GM23338 (cell line): Measurements from ENCODE around the gene CDKN2D. TPM values are rescaled to one million over a fixed set of nuclear protein-coding genes. Genes with fewer than 3 reads are reported as not detected.

Source experiments
- ATAC-seq: fragments of 200-7000 bp; cut with Tn5 transposase; 3 replicates; pipeline ENCODE4 v1.9.1; 2020
- DNase-seq: peaks from one replicate; pipeline ENCODE4 v3.0.0-alpha.2; 2015; ENCODE audit warnings: low spot score
- H2AFZ ChIP-seq: fragments of 200-600 bp; sonication (generic); 2 replicates; pipeline ENCODE4 v1.8.0; 2016; ENCODE audit warnings: antibody characterized with exemption, mild to moderate bottlenecking, moderate library complexity
- H3F3A ChIP-seq: fragments of 200-600 bp; sonication (generic); replicated peaks from 2 replicates; pipeline ENCODE4 v1.8.0; 2017; ENCODE audit warnings: antibody characterized with exemption, mixed run types, low read depth
- H3K27ac ChIP-seq: fragments of 200-600 bp; sonication (generic); 2 replicates; pipeline ENCODE4 v1.6.1; 2016; ENCODE audit warnings: low read depth
- H3K27me3 ChIP-seq: fragments of 200-600 bp; sonication (generic); 2 replicates; pipeline ENCODE4 v1.8.0; 2016; ENCODE audit warnings: mild to moderate bottlenecking, mixed run types, moderate library complexity; ENCODE audit not compliant: insufficient read depth
- H3K36me3 ChIP-seq: fragments of 200-600 bp; sonication (generic); 2 replicates; pipeline ENCODE4 v1.8.0; 2016; ENCODE audit warnings: mild to moderate bottlenecking; ENCODE audit not compliant: insufficient read depth
- H3K4me1 ChIP-seq: fragments of 200-600 bp; sonication (generic); 2 replicates; pipeline ENCODE4 v1.8.0; 2016; ENCODE audit warnings: mild to moderate bottlenecking, moderate library complexity; ENCODE audit not compliant: insufficient read depth
- H3K4me2 ChIP-seq: fragments of 200-600 bp; sonication (generic); 2 replicates; pipeline ENCODE4 v1.7.1; 2017; ENCODE audit warnings: mixed run types
- H3K4me3 ChIP-seq: fragments of 200-600 bp; sonication (generic); 2 replicates; pipeline ENCODE4 v1.6.1; 2016; ENCODE audit warnings: mixed run types
- H3K79me2 ChIP-seq: fragments of 200-600 bp; sonication (generic); replicated peaks from 2 replicates; pipeline ENCODE4 v1.8.0; 2017; ENCODE audit warnings: mild to moderate bottlenecking; ENCODE audit not compliant: insufficient read depth
- H3K9me2 ChIP-seq: fragments of 200-600 bp; sonication (generic); 2 replicates; pipeline ENCODE4 v1.8.0; 2017; ENCODE audit not compliant: insufficient read depth
- H4K20me1 ChIP-seq: fragments of 200-600 bp; sonication (generic); replicated peaks from 2 replicates; pipeline ENCODE4 v1.8.0; 2017; ENCODE audit warnings: mild to moderate bottlenecking; ENCODE audit not compliant: insufficient read depth
- H3K27ac Mint-ChIP-seq: 2 replicates; pipeline ENCODE4 v1.8.0; 2020; ENCODE audit warnings: inconsistent platforms, mild to moderate bottlenecking, moderate library complexity, mixed read lengths
- H3K27me3 Mint-ChIP-seq: 3 replicates; pipeline ENCODE4 v1.8.0; 2022; ENCODE audit warnings: low read depth, mild to moderate bottlenecking, moderate library complexity, mixed read lengths, inconsistent platforms; ENCODE audit not compliant: insufficient read depth, poor library complexity
- H3K36me3 Mint-ChIP-seq: 3 replicates; pipeline ENCODE4 v1.8.0; 2021; ENCODE audit warnings: low read depth, mild to moderate bottlenecking, inconsistent platforms, moderate library complexity, mixed read lengths
- H3K4me1 Mint-ChIP-seq: 3 replicates; pipeline ENCODE4 v1.8.0; 2020; ENCODE audit warnings: mild to moderate bottlenecking, inconsistent platforms, mixed read lengths
- H3K4me3 Mint-ChIP-seq: 3 replicates; pipeline ENCODE4 v1.8.0; 2021; ENCODE audit warnings: moderate library complexity, mild to moderate bottlenecking, inconsistent platforms, mixed read lengths
- H3K9me3 Mint-ChIP-seq: 3 replicates; pipeline ENCODE4 v1.8.0; 2020; ENCODE audit warnings: moderate library complexity, mild to moderate bottlenecking, inconsistent platforms, mixed read lengths
- CREB1 ChIP-seq: fragments of 250-450 bp; sonication (Bioruptor Pico); IDR thresholded peaks from 2 replicates; pipeline ENCODE4 v1.5.0; 2020; ENCODE audit warnings: low read depth, mild to moderate bottlenecking, moderate library complexity
- CTCF ChIP-seq, 2 experiments: fragments of 200-600 bp in 1 of 2; sonication (generic) in 1 of 2; conservative IDR thresholded peaks; 2 replicates each; pipeline versions ENCODE4 v1.5.1 to v1.6.1; 2016 to 2017; ENCODE audit warnings: antibody characterized with exemption in 2 of 2, low read depth in 2 of 2, mild to moderate bottlenecking in 2 of 2, moderate library complexity in 1 of 2
- ETS1 ChIP-seq: IDR thresholded peaks from 2 replicates; pipeline ENCODE4 v1.6.1; 2016; ENCODE audit warnings: antibody characterized with exemption
- EZH2 ChIP-seq: fragments of 200-600 bp; sonication (generic); IDR thresholded peaks from one replicate; pipeline ENCODE4 v1.8.0; 2017; ENCODE audit warnings: antibody characterized with exemption, mild to moderate bottlenecking, low read depth; ENCODE audit not compliant: unreplicated experiment
- EZH2phosphoT487 ChIP-seq: fragments of 200-600 bp; sonication (generic); IDR thresholded peaks from one replicate; pipeline ENCODE4 v1.8.1; 2018; ENCODE audit warnings: antibody characterized with exemption; ENCODE audit not compliant: unreplicated experiment
- JUNB ChIP-seq: IDR thresholded peaks from one replicate; pipeline ENCODE4 v1.6.1; 2016; ENCODE audit warnings: antibody characterized with exemption; ENCODE audit not compliant: unreplicated experiment
- NANOG ChIP-seq: IDR thresholded peaks from 2 replicates; pipeline ENCODE4 v1.6.1; 2016; ENCODE audit warnings: antibody characterized with exemption, borderline replicate concordance
- STAT1 ChIP-seq: IDR thresholded peaks from one replicate; pipeline ENCODE4 v1.6.1; 2016; ENCODE audit warnings: antibody characterized with exemption; ENCODE audit not compliant: unreplicated experiment
- ZNF331 ChIP-seq: fragments of 250-450 bp; sonication (Bioruptor Pico); IDR thresholded peaks from 2 replicates; pipeline ENCODE4 v1.5.0; 2020; ENCODE audit warnings: low read depth, mild to moderate bottlenecking, moderate library complexity
- ZNF462 ChIP-seq: fragments of 250-450 bp; sonication (Bioruptor Pico); IDR thresholded peaks from 2 replicates; pipeline ENCODE4 v1.5.0; 2020; ENCODE audit warnings: mild to moderate bottlenecking, moderate library complexity
- polyA plus RNA-seq: library from polyadenylated mRNA; unstranded; fragments of >200 nt; fragmentation: Nextera tagmentation; extraction: Ambion mirVana; gene quantifications from 2 replicates; pipeline ENCODE4 v1.2.1, GENCODE V29; 2016
- total RNA-seq: library from RNA; depleted of rRNA; stranded (reverse); fragments of >200 nt; shearing (Covaris generic); gene quantifications from 2 replicates; pipeline ENCODE4 v1.2.3, GENCODE V29; 2014

Gene CDKN2D
- total and polyA plus RNA-seq, 2 experiments from 2014 or later, result 1.4 to 4.0 TPM

- no peak overlapping the region for H3K27ac ChIP-seq
- H3K79me2 ChIP-seq, result peaks cover 13% of the 10 kb centered on the region
- Mint-ChIP-seq H3K36me3 (no peaks in the 10 kb centered on the region; the same call in 2 of the 3 replicates), H3K4me3 (peak overlapping the region; percentile 64), H3K4me1 (peaks cover 17% of the 10 kb centered on the region), H3K9me3 (no peaks in the 10 kb centered on the region), H3K27me3 (peaks cover 6% of the 10 kb centered on the region), H3K27ac (peak overlapping the region; percentile 58; the same call in 1 of the 2 replicates)
- H3K4me3 ChIP-seq, result no peak overlapping the region
- no peaks in the 10 kb centered on the region for H4K20me1 ChIP-seq
- H3K27me3 ChIP-seq, result no peaks in the 10 kb centered on the region
- H3K9me2 ChIP-seq, result no peaks in the 10 kb centered on the region
- ATAC-seq, result no peak
- peaks cover 12% of the 10 kb centered on the region for H3K4me1 ChIP-seq
- peak overlapping the region; percentile 88; the same call in 1 of the 2 replicates for H2AFZ ChIP-seq
- DNase-seq, result no peak
- TF ChIP-seq ZNF462 (CRISPR knock-in tag) (no peak), NANOG (no peak), JUNB (no peak), CREB1 (CRISPR knock-in tag) (no peak), EZH2 (no peak), ZNF331 (CRISPR knock-in tag) (no peak), EZH2phosphoT487 (no peak), STAT1 (no peak), CTCF (conservative IDR thresholded peaks at IDR 0.05; ENCODE audit: low read depth in 2 of 2) (no peak), ETS1 (no peak)
- no peaks in the 10 kb centered on the region for H3K36me3 ChIP-seq
- peaks cover 19% of the 10 kb centered on the region; the same call in 1 of the 2 replicates for H3F3A ChIP-seq
- H3K4me2 ChIP-seq, result 0 out of 2 replicates have a peak overlapping the region, but pooled peaks have one; percentile 46
These were observed 33.2 kb upstream of the CDKN2D start for GRCh38 chr19:10601999-10602329.
